Activated T-helper 9 cell treated with anti-CD3 and anti-CD28 coated beads, Interleukin-2, amount 50 U/mL, for 16 hours (primary cell): ENCODE results near the gene CXCR4.
"Not testable (repeated sequence)": the region's sequence is repeated elsewhere in the genome, so short reads cannot be mapped to it uniquely, and the experiment has no call there.

Experiments used
- DNase-seq: peaks from one replicate; pipeline ENCODE4 v3.0.0-alpha.2; 2020; ENCODE audit warnings: low read depth

CXCR4 gene

DNA sequence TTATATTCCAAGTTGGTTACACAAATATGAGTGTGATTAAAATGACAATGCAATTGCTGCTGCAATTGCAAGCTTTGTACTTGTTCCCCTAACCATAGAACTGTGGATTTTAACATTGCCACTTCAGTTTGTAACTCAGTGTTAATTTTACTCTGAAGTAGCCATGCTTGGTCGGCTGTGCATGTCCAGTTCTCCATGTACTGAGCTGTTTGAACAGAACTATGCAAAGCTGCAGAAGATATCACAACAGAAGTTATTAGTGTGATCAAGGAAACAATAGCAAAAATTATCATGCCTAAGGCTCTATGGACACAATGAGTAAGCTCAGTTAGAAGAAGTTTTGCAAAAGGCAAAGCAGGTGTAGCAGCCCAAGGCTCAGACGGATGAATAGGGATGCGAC is 45.3 kb downstream of the CXCR4 start:
- DNase-seq = no peak

DNA sequence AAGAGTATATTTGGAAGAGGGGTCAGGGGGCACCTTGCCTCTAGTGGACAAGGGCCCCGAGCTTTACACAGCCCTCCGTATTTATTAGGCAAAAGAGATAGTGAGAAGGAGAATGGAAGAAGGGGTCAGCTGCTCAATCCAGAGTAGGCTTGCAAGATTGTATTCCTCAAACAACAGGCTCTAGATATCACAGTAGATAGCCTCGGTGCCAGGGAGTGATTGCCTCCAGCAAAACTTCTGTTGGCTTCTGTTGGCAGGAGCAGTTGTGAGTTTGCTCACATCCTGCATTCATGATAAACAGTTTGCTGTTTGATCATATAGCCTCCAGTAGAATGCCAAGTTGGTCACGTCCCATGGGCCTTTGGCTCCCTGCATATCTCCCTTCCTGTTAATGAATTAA is 46.1 kb downstream of the CXCR4 start:
- not testable (repeated sequence) for DNase-seq

- no peak for DNase-seq
Observed at GRCh38 chr2:136070913-136071312, 47.0 kb downstream of the CXCR4 start.

DNA sequence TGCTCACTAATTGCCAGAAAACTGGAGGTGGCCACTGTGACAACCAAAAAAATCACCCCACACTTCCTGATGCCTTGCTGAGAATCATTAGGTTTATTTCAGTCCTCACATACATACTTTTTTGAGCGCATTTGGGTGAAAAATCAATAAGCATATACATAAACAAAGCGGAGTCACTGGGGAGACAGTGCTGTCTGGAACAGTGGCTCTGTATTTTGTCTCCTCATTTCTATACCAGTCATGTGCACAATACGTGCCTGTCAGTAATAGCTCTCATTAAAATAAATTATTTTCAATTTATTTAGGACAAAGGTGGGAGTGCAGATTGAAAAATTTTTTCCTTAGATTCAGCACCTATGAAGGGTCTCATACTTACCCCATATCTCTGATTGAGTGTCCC is 48.2 kb downstream of the CXCR4 start:
- DNase-seq = no peak

GRCh38 chr2:136068581-136069227 is 49.2 kb downstream of the CXCR4 start:
- no peak for DNase-seq

- DNase-seq = no peak
Observed at GRCh38 chr2:136067897-136068580, 49.9 kb downstream of the CXCR4 start.

DNA sequence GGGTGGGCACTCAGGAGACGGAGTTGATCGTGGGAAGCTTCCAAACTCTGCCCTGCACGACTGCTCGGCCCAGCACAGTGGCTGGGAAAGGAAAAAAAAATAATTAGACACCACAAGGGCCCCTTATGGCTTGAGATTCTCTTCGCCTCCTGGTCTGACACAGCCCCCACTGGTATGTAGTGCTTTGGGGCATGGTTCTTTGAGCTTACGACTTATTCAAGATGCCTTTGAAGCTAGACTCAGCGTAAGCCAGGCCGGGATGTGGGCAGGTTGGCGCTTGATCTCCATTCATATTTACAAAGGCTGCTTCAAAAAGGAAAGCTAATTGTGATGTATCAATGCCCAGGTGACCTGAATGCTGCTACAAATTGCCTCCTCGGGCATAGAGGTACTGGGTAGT is 50.5 kb downstream of the CXCR4 start:
- DNase-seq = no peak

GRCh38 chr2:136065907-136066306 is 52.0 kb downstream of the CXCR4 start:
- no peak for DNase-seq

DNA sequence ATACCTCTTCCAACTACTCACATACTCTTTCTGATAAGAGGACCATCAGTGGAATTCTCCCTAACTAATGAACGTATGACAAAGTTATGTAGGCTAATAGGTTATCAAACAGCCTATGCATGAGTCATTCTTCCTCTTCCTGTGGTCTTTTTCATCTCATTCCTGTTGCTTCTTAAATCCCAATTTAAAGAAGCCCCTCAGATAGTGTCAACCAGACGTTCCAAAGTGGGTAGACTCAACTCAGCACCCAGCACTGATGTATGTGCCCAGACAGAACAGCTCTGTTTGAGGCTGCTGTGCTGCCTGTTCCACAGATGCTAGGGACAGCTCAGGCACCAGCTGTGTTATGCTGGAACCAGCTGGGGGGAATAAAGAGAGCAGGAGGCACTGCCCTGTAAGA is 52.6 kb downstream of the CXCR4 start:
- no peak for DNase-seq
